Measurements from ENCODE around the gene HOXD9. TPM values are rescaled to one million over a fixed set of nuclear protein-coding genes. Genes with fewer than 3 reads are reported as not detected.

The HOXD9 gene
- polyA plus RNA-seq, 1 donor (not counting 4 experiments of a cell fraction or from before 2014, with no cell fraction given), result not detected

DNA sequence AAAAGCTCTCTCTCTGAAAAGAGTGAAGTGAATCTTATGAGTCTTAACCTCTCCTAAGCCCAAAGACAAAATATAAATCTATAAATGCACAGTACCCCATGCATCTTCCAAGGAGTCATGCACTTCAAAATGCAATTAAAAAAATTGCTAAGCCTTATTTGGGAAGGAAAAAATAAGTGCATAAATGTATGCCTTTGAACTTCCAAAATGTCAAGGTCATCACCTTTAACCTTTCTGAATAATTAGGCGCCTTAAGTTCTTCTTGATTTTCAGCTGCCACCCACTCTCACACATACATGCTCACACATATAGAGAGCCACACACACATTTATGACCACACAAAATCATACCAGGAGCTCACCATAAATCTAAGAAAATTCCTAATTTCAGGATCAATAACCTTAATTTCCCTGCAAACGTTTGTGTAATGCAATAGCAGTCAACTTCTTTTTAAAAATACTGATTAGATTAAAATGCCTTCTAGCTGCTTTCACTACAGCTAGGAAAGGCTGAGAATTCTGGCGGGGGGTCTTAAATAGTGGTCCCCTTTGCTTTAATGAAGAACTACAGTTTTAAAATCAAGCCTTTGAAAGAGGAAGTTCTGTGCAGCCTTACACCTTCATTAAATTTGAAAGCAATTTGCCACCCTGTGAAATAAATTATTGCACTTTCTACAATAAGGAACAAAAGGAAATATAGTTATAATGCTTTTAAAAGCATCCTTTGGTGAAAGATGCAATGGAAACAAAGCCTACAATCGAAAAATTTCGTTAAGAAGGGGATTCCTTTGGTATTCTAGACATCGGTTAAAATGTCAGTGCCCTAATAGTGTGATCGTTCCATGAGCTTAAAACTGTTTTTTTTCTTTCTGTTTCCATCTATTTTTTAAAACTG lies 11.9 kb upstream of the HOXD9 start:
- no peak overlapping the region for H3K27ac ChIP-seq (ENCODE audit: control insufficient read depth, insufficient read depth, low read length)
- FAIRE-seq (no peak), DNase-seq (ENCODE audit: low read depth, low spot score) (no peak)
- no peak overlapping the region for H3K9ac ChIP-seq (ENCODE audit: control insufficient read depth, extremely low read depth, insufficient read depth, low read length)
- H4K20me1 ChIP-seq (ENCODE audit: control insufficient read depth, extremely low read depth, insufficient read depth, low read length), result peaks cover 2% of the 10 kb centered on the region
- no peaks in the 10 kb centered on the region for H3K9me3 ChIP-seq (ENCODE audit: control insufficient read depth, low read depth, low read length)
- H3K4me1 ChIP-seq (ENCODE audit: control insufficient read depth, extremely low read depth, insufficient read depth, low read length), result peaks cover 2% of the 10 kb centered on the region
- no peak overlapping the region for H2AFZ ChIP-seq (ENCODE audit: control insufficient read depth, low read length)
- H3K36me3 ChIP-seq (ENCODE audit: control insufficient read depth in 2 of 2, extremely low read depth in 1 of 2, insufficient read depth in 2 of 2, low read length in 2 of 2), result no peaks in the 10 kb centered on the region
- H3K9me1 ChIP-seq (ENCODE audit: control insufficient read depth, extremely low read depth, insufficient read depth, low read length), result no peaks in the 10 kb centered on the region
- TF ChIP-seq EZH2 (IDR thresholded peaks at IDR 0.05; ENCODE audit: low read length) (peak; percentile 2), CTCF (optimal IDR thresholded peaks at IDR 0.05 in 1 of 3, IDR thresholded peaks at IDR 0.05 in 1 of 3, conservative IDR thresholded peaks at IDR 0.05 in 1 of 3; ENCODE audit: extremely low read depth in 1 of 3, insufficient read depth in 2 of 3, low read length in 3 of 3) (no peak)
- dilution Hi-C loops (cut with MboI; ENCODE audit: extremely low pct_ligation_motif_present, low sequenced_read_pairs), result no loop called here
- no peak overlapping the region for H3K4me3 ChIP-seq (ENCODE audit: control insufficient read depth in 2 of 3, extremely low read depth in 1 of 3, insufficient read depth in 2 of 3, low read depth in 1 of 3, low read length in 3 of 3)
- no peak overlapping the region for H3K4me2 ChIP-seq (ENCODE audit: control insufficient read depth, extremely low read depth, insufficient read depth, low read depth, low read length)
- H3K79me2 ChIP-seq (ENCODE audit: control insufficient read depth, insufficient read depth, low read length), result no peaks in the 10 kb centered on the region
- peaks cover 95% of the 10 kb centered on the region for H3K27me3 ChIP-seq (ENCODE audit: control insufficient read depth, extremely low read depth, insufficient read depth, low read length)

DNA sequence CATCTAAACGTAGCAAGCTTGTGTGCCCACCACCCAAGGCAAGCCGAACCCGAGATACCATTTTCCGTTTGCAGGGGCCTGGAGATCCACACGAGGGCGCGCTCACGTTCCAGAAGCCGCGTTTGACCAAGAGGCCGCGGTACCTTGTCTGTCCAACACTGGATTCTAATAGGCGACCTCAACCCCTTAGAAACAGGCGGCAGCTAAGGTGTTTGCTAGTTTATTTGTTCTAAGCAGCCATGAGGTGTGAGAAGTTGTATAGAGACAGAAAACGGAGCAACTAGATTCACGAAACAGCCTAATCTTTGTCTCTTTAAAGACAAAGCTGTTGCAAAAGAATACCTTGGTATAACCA lies 11.2 kb upstream of the HOXD9 start:
- H3K9ac ChIP-seq (ENCODE audit: control insufficient read depth, extremely low read depth, insufficient read depth, low read length), result no peak overlapping the region
- no peaks in the 10 kb centered on the region for H3K9me3 ChIP-seq (ENCODE audit: control insufficient read depth, low read depth, low read length)
- no peak overlapping the region for H2AFZ ChIP-seq (ENCODE audit: control insufficient read depth, low read length)
- H3K4me2 ChIP-seq (ENCODE audit: control insufficient read depth, extremely low read depth, insufficient read depth, low read depth, low read length), result no peak overlapping the region
- H3K4me3 ChIP-seq (ENCODE audit: control insufficient read depth in 2 of 3, extremely low read depth in 1 of 3, insufficient read depth in 2 of 3, low read depth in 1 of 3, low read length in 3 of 3), result no peak overlapping the region
- H3K27me3 ChIP-seq (ENCODE audit: control insufficient read depth, extremely low read depth, insufficient read depth, low read length), result peaks cover 95% of the 10 kb centered on the region
- no peaks in the 10 kb centered on the region for H3K79me2 ChIP-seq (ENCODE audit: control insufficient read depth, insufficient read depth, low read length)
- no peaks in the 10 kb centered on the region for H3K9me1 ChIP-seq (ENCODE audit: control insufficient read depth, extremely low read depth, insufficient read depth, low read length)
- dilution Hi-C loops (cut with MboI; ENCODE audit: extremely low pct_ligation_motif_present, low sequenced_read_pairs), result no loop called here
- H4K20me1 ChIP-seq (ENCODE audit: control insufficient read depth, extremely low read depth, insufficient read depth, low read length), result peaks cover 2% of the 10 kb centered on the region
- TF ChIP-seq EZH2 (IDR thresholded peaks at IDR 0.05; ENCODE audit: low read length) (no peak), CTCF (optimal IDR thresholded peaks at IDR 0.05 in 1 of 3, IDR thresholded peaks at IDR 0.05 in 1 of 3, conservative IDR thresholded peaks at IDR 0.05 in 1 of 3; ENCODE audit: extremely low read depth in 1 of 3, insufficient read depth in 2 of 3, low read length in 3 of 3) (peak; percentile 55 to 83 (median 75))
- no peak overlapping the region for H3K27ac ChIP-seq (ENCODE audit: control insufficient read depth, insufficient read depth, low read length)
- DNase-seq (ENCODE audit: low read depth, low spot score) (no peak), FAIRE-seq (no peak)
- no peaks in the 10 kb centered on the region for H3K36me3 ChIP-seq (ENCODE audit: control insufficient read depth in 2 of 2, extremely low read depth in 1 of 2, insufficient read depth in 2 of 2, low read length in 2 of 2)
- peaks cover 2% of the 10 kb centered on the region for H3K4me1 ChIP-seq (ENCODE audit: control insufficient read depth, extremely low read depth, insufficient read depth, low read length)
